Stomach (tissue), 4 donors: Measurements from ENCODE around the gene OPHN1.

Experiments used
- CTCF ChIP-seq, 7 experiments: fragments of 450-650 bp in 4 of 7; fragments of 200-600 bp in 3 of 7; sonication (generic) in 3 of 7; IDR thresholded peaks; one replicate each; pipeline ENCODE4 v1.5.1; 2016 to 2019; ENCODE audit warnings: antibody characterized with exemption in 7 of 7, control low read depth in 2 of 7, mild to moderate bottlenecking in 1 of 7
- POLR2A ChIP-seq, 4 donors: fragments of 450-650 bp; IDR thresholded peaks; one replicate each; pipeline ENCODE4 v1.6.1; 2016; ENCODE audit warnings: antibody characterized with exemption in 4 of 4, control low read depth in 2 of 4, mild to moderate bottlenecking in 1 of 4, moderate library complexity in 1 of 4

DNA sequence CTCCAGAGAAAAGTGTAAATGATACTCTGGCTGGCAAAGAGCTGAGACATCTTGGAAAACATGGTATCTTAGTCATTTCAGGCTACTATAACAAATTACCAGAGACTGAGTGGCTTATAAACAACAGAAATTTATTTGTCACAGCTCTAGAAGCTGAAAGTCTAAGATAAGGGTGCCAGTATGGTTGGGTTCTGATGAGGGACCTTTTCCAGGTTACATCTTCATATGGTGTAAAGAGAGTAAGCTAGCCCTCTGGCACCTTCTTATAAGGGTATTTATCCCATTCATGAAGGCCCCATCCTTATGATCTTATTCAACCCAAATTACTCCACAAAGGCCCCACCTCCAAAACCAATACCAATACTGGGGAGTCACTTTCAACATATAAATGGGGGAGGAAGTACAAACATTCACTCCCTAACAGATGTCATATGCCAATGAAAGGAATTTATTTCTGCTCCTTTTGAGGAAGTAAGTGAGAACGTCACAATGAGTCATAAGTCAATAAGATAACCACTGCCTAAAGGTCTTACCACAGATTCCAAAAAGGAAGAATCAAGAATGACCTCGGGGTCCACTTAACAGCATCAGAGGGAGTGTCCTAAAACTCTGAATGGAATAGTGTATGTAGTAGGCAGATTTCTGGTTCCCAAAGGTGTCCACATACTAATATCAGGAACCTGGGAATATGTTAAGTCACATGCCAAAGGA is 246.6 kb downstream of the OPHN1 start:
- TF ChIP-seq CTCF (IDR thresholded peaks at IDR 0.05): no peak
- TF ChIP-seq POLR2A (IDR thresholded peaks at IDR 0.05): no peak
